Measurements from ENCODE around the gene CCDC27. TPM values are rescaled to one million over a fixed set of nuclear protein-coding genes. Genes with fewer than 3 reads are reported as not detected.

CCDC27 gene
- total and polyA plus RNA-seq, 2 of the 8 experiments (the other 6 are each of a cell fraction or from before 2014, with no cell fraction given), result 0.15 TPM; not detected in 1

DNA sequence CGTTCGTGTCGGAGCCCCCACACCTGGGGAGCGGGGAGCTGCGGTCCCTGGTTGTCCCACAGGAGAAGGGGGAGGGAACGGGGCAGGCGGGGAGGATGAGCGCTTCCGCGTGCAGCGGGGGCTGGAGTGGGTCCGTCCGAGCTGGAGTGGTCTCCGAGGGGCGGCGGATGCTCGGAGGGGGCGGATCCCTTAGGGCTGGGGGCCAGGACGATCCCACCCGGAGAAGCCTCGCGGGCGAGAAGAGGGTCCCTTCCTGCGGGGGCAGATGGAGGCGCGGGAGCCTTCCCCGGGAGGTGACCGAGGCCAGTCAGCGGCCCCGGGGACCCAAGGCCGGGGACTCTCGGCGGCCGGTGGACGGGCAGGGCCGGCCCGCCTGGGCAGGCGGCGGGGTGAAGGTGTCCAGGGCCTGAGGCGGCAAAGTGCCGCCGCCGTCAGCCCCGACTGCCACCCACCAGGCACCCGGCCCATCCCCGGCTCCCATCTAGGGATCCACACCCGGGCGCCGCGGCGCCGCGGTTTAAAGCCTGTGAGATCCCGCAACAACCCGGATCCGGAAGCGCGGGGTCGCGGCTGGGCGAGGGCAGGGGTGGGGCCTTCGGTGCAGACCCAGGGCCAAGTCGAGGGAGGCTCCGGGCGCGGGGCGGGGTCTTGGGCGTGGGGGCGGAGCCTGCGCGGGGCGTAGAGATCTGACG, 5.3 kb upstream of the CCDC27 start (continued):
- TF ChIP-seq RBBP5 (IDR thresholded peaks at IDR 0.05; ENCODE audit: borderline replicate concordance, low read depth, low read length) (peak; percentile 38; the same call in 1 of the 2 replicates), RXRA (IDR thresholded peaks at IDR 0.05; ENCODE audit: insufficient read depth, low read depth, low read length) (no peak), ASH2L (IDR thresholded peaks at IDR 0.05; ENCODE audit: low read length) (peak; percentile 45), POLR2A (IDR thresholded peaks at IDR 0.05; ENCODE audit: control extremely low read depth in 1 of 2, low read depth in 2 of 2, low read length in 2 of 2) (peak in 1 of 2 experiments; percentile 65; a peak in 1 of 3 replicates), GABPA (IDR thresholded peaks at IDR 0.05; ENCODE audit: borderline replicate concordance, insufficient read depth, low read length) (peak; percentile 88), HDAC2 (IDR thresholded peaks at IDR 0.05; ENCODE audit: borderline replicate concordance in 1 of 2, low read depth in 2 of 2, low read length in 2 of 2) (no peak), JUN (IDR thresholded peaks at IDR 0.05; ENCODE audit: low read depth, low read length) (no peak), SIN3A (conservative IDR thresholded peaks at IDR 0.05 in 1 of 2, IDR thresholded peaks at IDR 0.05 in 1 of 2; ENCODE audit: low read depth in 1 of 2, low read length in 2 of 2) (0 out of 4 replicates have a peak, but pooled peaks of 1 of the 2 experiments have one; percentile 26), SIX5 (IDR thresholded peaks at IDR 0.05; ENCODE audit: low read depth, low read length) (no peak), TCF12 (IDR thresholded peaks at IDR 0.05; ENCODE audit: low read depth, low read length) (0 out of 2 replicates have a peak, but pooled peaks have one; percentile 52), TAF7 (optimal IDR thresholded peaks at IDR 0.05; ENCODE audit: borderline replicate concordance, low read depth, low read length) (peak; percentile 37), TAF1 (IDR thresholded peaks at IDR 0.05; ENCODE audit: low read depth, low read length) (peak; percentile 65; the same call in 1 of the 2 replicates), NRF1 (IDR thresholded peaks at IDR 0.05; ENCODE audit: low read depth, low read length) (0 out of 2 replicates have a peak, but pooled peaks have one; percentile 11), CTBP2 (IDR thresholded peaks at IDR 0.05; ENCODE audit: borderline replicate concordance, insufficient read depth, insufficient read length, low read length) (no peak), NANOG (IDR thresholded peaks at IDR 0.05; ENCODE audit: insufficient read depth, low read depth, low read length, poor library complexity, severe bottlenecking) (no peak), GTF2F1 (IDR thresholded peaks at IDR 0.05; ENCODE audit: borderline replicate concordance, low read depth, low read length) (no peak)
- TF ChIP-seq, protein P1, sequence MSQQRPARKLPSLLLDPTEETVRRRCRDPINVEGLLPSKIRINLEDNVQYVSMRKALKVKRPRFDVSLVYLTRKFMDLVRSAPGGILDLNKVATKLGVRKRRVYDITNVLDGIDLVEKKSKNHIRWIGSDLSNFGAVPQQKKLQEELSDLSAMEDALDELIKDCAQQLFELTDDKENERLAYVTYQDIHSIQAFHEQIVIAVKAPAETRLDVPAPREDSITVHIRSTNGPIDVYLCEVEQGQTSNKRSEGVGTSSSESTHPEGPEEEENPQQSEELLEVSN (IDR thresholded peaks at IDR 0.05), result no peak
- TF ChIP-seq, protein P2, sequence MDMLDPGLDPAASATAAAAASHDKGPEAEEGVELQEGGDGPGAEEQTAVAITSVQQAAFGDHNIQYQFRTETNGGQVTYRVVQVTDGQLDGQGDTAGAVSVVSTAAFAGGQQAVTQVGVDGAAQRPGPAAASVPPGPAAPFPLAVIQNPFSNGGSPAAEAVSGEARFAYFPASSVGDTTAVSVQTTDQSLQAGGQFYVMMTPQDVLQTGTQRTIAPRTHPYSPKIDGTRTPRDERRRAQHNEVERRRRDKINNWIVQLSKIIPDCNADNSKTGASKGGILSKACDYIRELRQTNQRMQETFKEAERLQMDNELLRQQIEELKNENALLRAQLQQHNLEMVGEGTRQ (IDR thresholded peaks at IDR 0.05; ENCODE audit: low read length), result no peak
- TF ChIP-seq, protein P3, sequence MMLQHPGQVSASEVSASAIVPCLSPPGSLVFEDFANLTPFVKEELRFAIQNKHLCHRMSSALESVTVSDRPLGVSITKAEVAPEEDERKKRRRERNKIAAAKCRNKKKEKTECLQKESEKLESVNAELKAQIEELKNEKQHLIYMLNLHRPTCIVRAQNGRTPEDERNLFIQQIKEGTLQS (IDR thresholded peaks at IDR 0.05; ENCODE audit: insufficient read depth, low read depth, low read length), result no peak

All from H1 (cell line).